ENCODE measurements around the gene RWDD2A. TPM values are rescaled to one million over a fixed set of nuclear protein-coding genes. Genes with fewer than 3 reads are reported as not detected.
"Not testable (repeated sequence)": the region's sequence is repeated elsewhere in the genome, so short reads cannot be mapped to it uniquely, and the experiment has no call there.

The RWDD2A gene
- total RNA-seq, 2 experiments from 2014 or later, result 1.4 TPM

- Mint-ChIP-seq H3K9me3 (no peaks in the 10 kb centered on the region), H3K36me3 (ENCODE audit: low read depth) (peaks cover 45% of the 10 kb centered on the region), H3K4me1 (ENCODE audit: low read depth) (peaks cover 8% of the 10 kb centered on the region), H3K27me3 (ENCODE audit: low read depth) (no peaks in the 10 kb centered on the region), H3K4me3 (no peak overlapping the region), H3K27ac (no peak overlapping the region)
- DNase-seq, result no peak
- CTCF ChIA-PET, result no interaction called here
- intact Hi-C loops (cut with micrococcal nuclease), result no loop called here
Measured at GRCh38 chr6:83182114-83182513, 11.0 kb upstream of the RWDD2A start.

DNA sequence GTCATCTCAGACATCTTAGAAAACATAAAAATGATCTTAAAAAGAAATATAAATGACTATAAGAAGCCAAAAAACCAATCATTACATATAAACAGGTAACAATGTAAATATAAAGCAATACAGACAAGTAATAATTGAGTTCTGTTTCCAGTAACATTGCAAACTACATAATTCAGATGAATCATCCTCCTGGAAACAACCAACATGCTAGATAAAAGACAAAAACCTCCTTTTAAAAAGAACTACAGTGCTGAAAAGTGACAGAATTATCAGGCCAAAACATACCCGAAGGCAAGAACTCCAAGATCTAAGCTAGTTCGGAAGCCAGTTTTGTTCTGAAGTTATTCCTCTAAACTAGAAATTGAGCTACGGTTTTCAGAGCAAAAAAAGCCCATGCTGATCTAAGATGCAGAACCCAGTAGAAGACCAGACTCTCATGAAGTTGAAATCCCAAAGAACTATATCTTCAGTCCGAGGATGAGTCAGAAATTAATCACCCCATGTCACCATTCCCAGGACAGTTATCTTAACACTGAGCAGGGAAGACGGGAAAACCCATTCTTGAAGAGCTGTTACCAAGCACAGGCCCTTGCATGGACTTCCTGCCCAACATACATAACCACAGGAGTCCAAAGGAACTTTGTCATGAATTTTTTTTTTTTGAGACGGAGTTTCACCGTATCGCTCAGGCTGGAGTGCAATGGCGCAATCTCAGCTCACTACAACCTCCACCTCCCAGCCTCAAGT is 9.9 kb upstream of the RWDD2A start:
- Mint-ChIP-seq H3K4me1 (ENCODE audit: low read depth) (peaks cover 8% of the 10 kb centered on the region), H3K4me3 (no peak overlapping the region), H3K36me3 (ENCODE audit: low read depth) (peaks cover 41% of the 10 kb centered on the region), H3K27ac (no peak overlapping the region), H3K9me3 (no peaks in the 10 kb centered on the region), H3K27me3 (ENCODE audit: low read depth) (no peaks in the 10 kb centered on the region)
- no peak for DNase-seq
- CTCF ChIA-PET, result interaction anchor here (0.6 to 1.6 kb wide), 3 partner anchors 22 to 118 kb away, joined by 4 to 5 read pairs (median 4); partner anchors contain the start of genes DOP1A and UBE3D
- intact Hi-C loops (cut with micrococcal nuclease), result no loop called here

GRCh38 chr6:83185096-83185495 is 8.1 kb upstream of the RWDD2A start:
- Mint-ChIP-seq H3K4me1 (ENCODE audit: low read depth) (peaks cover 14% of the 10 kb centered on the region), H3K4me3 (no peak overlapping the region), H3K27me3 (ENCODE audit: low read depth) (no peaks in the 10 kb centered on the region), H3K36me3 (ENCODE audit: low read depth) (peaks cover 40% of the 10 kb centered on the region), H3K9me3 (no peaks in the 10 kb centered on the region), H3K27ac (no peak overlapping the region)
- CTCF ChIA-PET, result no interaction called here
- intact Hi-C loops (cut with micrococcal nuclease), result no loop called here
- DNase-seq, result no peak

DNA sequence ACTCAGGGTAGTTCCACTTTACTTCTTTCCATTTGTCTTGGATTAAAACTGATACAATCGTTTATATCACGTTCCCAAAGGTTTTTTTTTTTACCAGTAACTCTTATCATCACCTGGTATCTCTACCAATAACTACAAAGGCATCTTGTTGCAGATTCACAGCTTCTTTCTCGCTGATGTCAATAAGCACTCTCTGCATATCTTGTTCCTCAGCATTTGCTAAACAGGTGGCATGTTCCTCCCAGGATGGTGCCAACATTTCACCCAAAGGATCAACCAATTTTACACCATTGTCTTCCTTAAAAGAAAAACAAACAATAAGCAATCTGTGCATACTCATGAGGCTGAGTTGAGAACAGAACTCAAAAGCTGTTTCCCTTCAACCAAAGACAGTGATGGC is 4.7 kb upstream of the RWDD2A start:
- Mint-ChIP-seq H3K27ac (no peak overlapping the region), H3K9me3 (no peaks in the 10 kb centered on the region), H3K36me3 (ENCODE audit: low read depth) (peaks cover 22% of the 10 kb centered on the region), H3K27me3 (ENCODE audit: low read depth) (no peaks in the 10 kb centered on the region), H3K4me1 (ENCODE audit: low read depth) (peaks cover 24% of the 10 kb centered on the region), H3K4me3 (no peak overlapping the region)
- CTCF ChIA-PET, result interaction anchor here (0.6 to 8.4 kb wide), 3 partner anchors 122 to 1380 kb away, joined by 3 to 68 read pairs (median 3); partner anchors contain the start of genes DOP1A and UBE3D
- intact Hi-C loops (cut with micrococcal nuclease), result no loop called here
- no peak for DNase-seq

DNA sequence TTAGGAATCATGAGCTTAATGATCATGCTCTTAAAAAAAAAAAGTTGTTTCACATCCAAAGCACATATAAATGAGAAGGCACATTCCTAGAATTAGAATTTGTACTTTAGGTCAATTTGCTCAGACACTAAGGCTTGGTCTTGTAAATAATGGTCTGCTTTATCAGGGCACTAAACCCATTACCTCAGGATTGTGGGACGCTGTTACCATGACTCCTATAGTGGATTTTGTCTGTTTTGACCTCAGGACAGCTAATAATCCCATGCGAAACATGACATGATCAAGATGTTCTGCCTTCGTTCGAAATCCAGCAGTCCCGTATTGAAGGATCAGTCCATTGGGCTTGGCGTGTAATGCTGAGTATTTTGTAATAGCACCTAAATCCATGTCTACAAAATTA is 2.5 kb upstream of the RWDD2A start:
- CTCF ChIA-PET, result interaction anchor here (0.9 to 8.4 kb wide), 2 partner anchors 25 to 124 kb away, joined by 3 to 68 read pairs; partner anchors contain the start of genes DOP1A and UBE3D
- Mint-ChIP-seq H3K27ac (no peak overlapping the region), H3K4me1 (ENCODE audit: low read depth) (peaks cover 34% of the 10 kb centered on the region), H3K27me3 (ENCODE audit: low read depth) (peaks cover 2% of the 10 kb centered on the region), H3K9me3 (no peaks in the 10 kb centered on the region), H3K36me3 (ENCODE audit: low read depth) (peaks cover 10% of the 10 kb centered on the region), H3K4me3 (no peak overlapping the region)
- intact Hi-C loops (cut with micrococcal nuclease), result no loop called here
- DNase-seq, result no peak

DNA sequence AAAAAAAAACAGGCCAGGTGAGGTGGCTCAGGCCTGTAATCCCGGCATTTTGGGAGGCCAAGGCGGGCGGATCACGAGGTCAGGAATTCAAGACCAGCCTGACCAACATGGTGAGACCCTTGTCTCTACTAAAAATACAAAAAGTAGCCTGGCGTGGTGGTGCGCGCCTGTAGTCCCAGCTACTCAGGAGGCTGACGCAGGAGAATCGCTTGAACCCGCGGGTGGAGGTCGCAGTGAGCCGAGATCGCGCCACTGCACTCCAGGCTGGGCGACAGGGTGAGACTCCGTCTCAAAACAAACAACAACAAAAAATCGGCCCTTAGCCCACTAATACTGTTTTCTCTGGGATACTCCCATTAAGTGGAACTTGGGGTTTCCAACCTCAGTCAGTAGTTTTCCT is 1.2 kb upstream of the RWDD2A start:
- H3K27me3 Mint-ChIP-seq (ENCODE audit: low read depth); H3K27ac Mint-ChIP-seq; intact Hi-C loops (cut with micrococcal nuclease); DNase-seq; H3K9me3 Mint-ChIP-seq: not testable (repeated sequence)
- Mint-ChIP-seq H3K36me3 (ENCODE audit: low read depth) (peaks cover 14% of the 10 kb centered on the region), H3K4me1 (ENCODE audit: low read depth) (peaks cover 38% of the 10 kb centered on the region), H3K4me3 (peak overlapping the region; percentile 96)
- CTCF ChIA-PET, result interaction anchor here (0.7 to 8.4 kb wide), 2 partner anchors 99 to 126 kb away, joined by 3 to 68 read pairs; partner anchors contain the start of genes DOP1A and UBE3D

GRCh38 chr6:83192456-83192855 is 701 bp upstream of the RWDD2A start:
- Mint-ChIP-seq H3K9me3 (no peaks in the 10 kb centered on the region), H3K4me3 (peak overlapping the region; percentile 96), H3K27me3 (ENCODE audit: low read depth) (peaks cover 2% of the 10 kb centered on the region), H3K4me1 (ENCODE audit: low read depth) (peaks cover 38% of the 10 kb centered on the region), H3K36me3 (ENCODE audit: low read depth) (peaks cover 14% of the 10 kb centered on the region), H3K27ac (peak overlapping the region; percentile 89)
- CTCF ChIA-PET, result interaction anchor here (0.7 to 8.4 kb wide), 2 partner anchors 100 to 126 kb away, joined by 3 to 68 read pairs; partner anchors contain the start of genes DOP1A and UBE3D
- DNase-seq, result no peak
- intact Hi-C loops (cut with micrococcal nuclease), result no loop called here

GRCh38 chr6:83193747-83194566 is 800 bp downstream of the RWDD2A start:
- Mint-ChIP-seq H3K27ac (no peak overlapping the region), H3K4me3 (peak overlapping the region; percentile 96), H3K4me1 (ENCODE audit: low read depth) (peaks cover 38% of the 10 kb centered on the region), H3K36me3 (ENCODE audit: low read depth) (peaks cover 16% of the 10 kb centered on the region), H3K27me3 (ENCODE audit: low read depth) (peaks cover 2% of the 10 kb centered on the region), H3K9me3 (no peaks in the 10 kb centered on the region)
- intact Hi-C loops (cut with micrococcal nuclease), result loop anchor here (1.0 kb wide), 5 partner anchors 21 to 1442 kb away; partner anchors contain the start of genes CYB5R4, DOP1A, IBTK and TENT5A
- CTCF ChIA-PET, result interaction anchor here (1.2 to 8.4 kb wide), 2 partner anchors 28 to 128 kb away, joined by 4 to 68 read pairs; partner anchors contain the start of genes DOP1A and UBE3D
- peak; percentile 25 for DNase-seq

DNA sequence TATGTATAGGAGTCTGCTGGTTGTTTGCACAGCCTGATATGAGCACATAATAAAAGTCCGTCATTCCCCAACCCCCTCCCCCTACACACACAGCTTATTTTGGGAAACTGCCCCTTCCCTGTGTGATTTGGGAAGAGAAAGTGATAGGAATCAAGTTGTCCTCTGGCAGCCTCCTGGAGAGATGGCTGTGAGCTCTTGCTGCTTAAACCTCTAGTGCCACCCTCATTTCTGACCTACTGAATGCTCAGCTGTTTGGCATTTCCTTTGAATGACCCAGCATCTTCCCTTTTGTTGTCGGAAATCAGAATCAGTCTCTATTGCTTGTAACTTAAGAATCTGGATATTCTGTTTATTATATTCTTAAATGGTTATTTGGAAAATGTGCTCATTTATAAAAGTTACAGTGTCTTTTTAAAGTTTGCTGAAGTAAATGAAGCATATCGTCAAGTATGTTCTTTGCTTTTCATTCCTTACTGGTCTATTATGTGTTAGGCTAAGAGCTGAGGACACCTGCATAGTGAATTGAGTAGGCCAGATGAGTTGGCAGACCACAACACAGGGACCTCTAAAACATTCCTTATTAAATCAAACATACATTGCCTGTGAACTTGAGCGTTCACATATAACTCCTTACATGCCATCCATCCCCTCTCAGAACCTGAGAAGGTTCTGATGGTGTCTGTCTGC is 5.5 kb downstream of the RWDD2A start:
- no peak overlapping the region for H3K27ac Mint-ChIP-seq
- peaks cover 13% of the 10 kb centered on the region for H3K36me3 Mint-ChIP-seq (ENCODE audit: low read depth)
- CTCF ChIA-PET, result interaction anchor here (0.6 to 1.6 kb wide), 5 partner anchors 16 to 228 kb away, joined by 3 to 6 read pairs (median 3); partner anchors contain the start of gene UBE3D
- peaks cover 14% of the 10 kb centered on the region for H3K4me1 Mint-ChIP-seq (ENCODE audit: low read depth)
- intact Hi-C loops (cut with micrococcal nuclease), result no loop called here
- no peak overlapping the region for H3K4me3 Mint-ChIP-seq
- H3K9me3 Mint-ChIP-seq, result no peaks in the 10 kb centered on the region
- DNase-seq, result no peak
- H3K27me3 Mint-ChIP-seq (ENCODE audit: low read depth), result peaks cover 2% of the 10 kb centered on the region

GRCh38 chr6:83199173-83199862 is 6.2 kb downstream of the RWDD2A start:
- DNase-seq, result no peak
- CTCF ChIA-PET, result interaction anchor here (1.6 kb wide), 1 partner anchor 17 kb away, joined by 3 read pairs; no protein-coding TSS in a partner anchor

GRCh38 chr6:83199863-83200225 is 6.7 kb downstream of the RWDD2A start:
- intact Hi-C loops (cut with micrococcal nuclease), result no loop called here
- Mint-ChIP-seq H3K36me3 (ENCODE audit: low read depth) (peaks cover 13% of the 10 kb centered on the region), H3K27me3 (ENCODE audit: low read depth) (no peaks in the 10 kb centered on the region), H3K4me1 (ENCODE audit: low read depth) (peaks cover 6% of the 10 kb centered on the region), H3K9me3 (no peaks in the 10 kb centered on the region), H3K4me3 (no peak overlapping the region), H3K27ac (no peak overlapping the region)
- no peak for DNase-seq
- CTCF ChIA-PET, result interaction anchor here (0.8 kb wide), 1 partner anchor 11 kb away, joined by 3 read pairs; no protein-coding TSS in a partner anchor

More at GRCh38 chr6:83199173-83199862, 6.2 kb downstream of the RWDD2A start:
- intact Hi-C loops (cut with micrococcal nuclease), result no loop called here
- Mint-ChIP-seq H3K9me3 (no peaks in the 10 kb centered on the region), H3K27ac (no peak overlapping the region), H3K4me1 (ENCODE audit: low read depth) (peaks cover 10% of the 10 kb centered on the region), H3K36me3 (ENCODE audit: low read depth) (peaks cover 13% of the 10 kb centered on the region), H3K27me3 (ENCODE audit: low read depth) (no peaks in the 10 kb centered on the region), H3K4me3 (no peak overlapping the region)
